Gastroesophageal sphincter (tissue), 3 donors: ENCODE measurements around the gene EFR3B.

Experiments used
- EP300 ChIP-seq: sonication (generic); formaldehyde crosslinking; IDR thresholded peaks from one replicate; pipeline ENCODE4 v1.6.1; 2017; ENCODE audit warnings: antibody characterized with exemption, mild to moderate bottlenecking
- POLR2A ChIP-seq, 2 donors: fragments of 450-650 bp; IDR thresholded peaks; one replicate each; pipeline ENCODE4 v1.6.1; 2017; ENCODE audit warnings: antibody characterized with exemption in 2 of 2, mild to moderate bottlenecking in 2 of 2, moderate library complexity in 1 of 2
- TF ChIP-seq, protein P1 (sequence below), 4 experiments: fragments of 200-600 bp in 2 of 4; fragments of 450-650 bp in 2 of 4; sonication (generic) in 1 of 4; IDR thresholded peaks; one replicate each; pipeline ENCODE4 v1.5.1; 2017 to 2019; ENCODE audit warnings: antibody characterized with exemption in 4 of 4, mild to moderate bottlenecking in 2 of 4, moderate library complexity in 2 of 4

DNA sequence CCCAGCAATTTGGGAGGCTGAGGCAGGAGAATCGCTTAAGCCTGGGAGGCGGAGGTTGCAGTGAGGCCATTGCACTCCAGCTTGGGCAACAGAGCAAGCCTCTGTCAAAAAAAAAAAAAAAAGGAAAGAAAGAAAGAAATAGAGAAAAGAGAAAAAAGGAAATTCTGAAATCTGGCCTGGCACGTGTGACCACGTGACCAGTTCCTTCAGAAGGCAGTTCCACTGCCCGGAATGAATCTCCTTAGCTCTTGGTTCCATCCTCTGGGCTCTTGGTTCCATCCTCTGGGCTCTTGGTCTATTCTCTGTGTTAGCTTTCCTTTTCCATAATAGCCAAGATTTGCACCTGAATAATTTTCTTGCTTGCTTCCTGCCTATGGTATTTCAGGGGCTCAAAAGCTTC lies 131.8 kb downstream of the EFR3B start:
- TF ChIP-seq, protein P1, sequence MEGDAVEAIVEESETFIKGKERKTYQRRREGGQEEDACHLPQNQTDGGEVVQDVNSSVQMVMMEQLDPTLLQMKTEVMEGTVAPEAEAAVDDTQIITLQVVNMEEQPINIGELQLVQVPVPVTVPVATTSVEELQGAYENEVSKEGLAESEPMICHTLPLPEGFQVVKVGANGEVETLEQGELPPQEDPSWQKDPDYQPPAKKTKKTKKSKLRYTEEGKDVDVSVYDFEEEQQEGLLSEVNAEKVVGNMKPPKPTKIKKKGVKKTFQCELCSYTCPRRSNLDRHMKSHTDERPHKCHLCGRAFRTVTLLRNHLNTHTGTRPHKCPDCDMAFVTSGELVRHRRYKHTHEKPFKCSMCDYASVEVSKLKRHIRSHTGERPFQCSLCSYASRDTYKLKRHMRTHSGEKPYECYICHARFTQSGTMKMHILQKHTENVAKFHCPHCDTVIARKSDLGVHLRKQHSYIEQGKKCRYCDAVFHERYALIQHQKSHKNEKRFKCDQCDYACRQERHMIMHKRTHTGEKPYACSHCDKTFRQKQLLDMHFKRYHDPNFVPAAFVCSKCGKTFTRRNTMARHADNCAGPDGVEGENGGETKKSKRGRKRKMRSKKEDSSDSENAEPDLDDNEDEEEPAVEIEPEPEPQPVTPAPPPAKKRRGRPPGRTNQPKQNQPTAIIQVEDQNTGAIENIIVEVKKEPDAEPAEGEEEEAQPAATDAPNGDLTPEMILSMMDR (IDR thresholded peaks at IDR 0.05), result no peak
- TF ChIP-seq EP300, result no peak
- no peak for TF ChIP-seq POLR2A (IDR thresholded peaks at IDR 0.05)
